Activated CD8-positive, alpha-beta memory T cell treated with anti-CD3 and anti-CD28 coated beads for 24 hours (primary cell): Measurements from ENCODE around the gene TAS2R43.
"Not testable (repeated sequence)": the region's sequence is repeated elsewhere in the genome, so short reads cannot be mapped to it uniquely, and the experiment has no call there.

Experiments
- DNase-seq: peaks from one replicate; pipeline ENCODE4 v3.0.0-alpha.2; 2020

TAS2R43 gene, protein sequence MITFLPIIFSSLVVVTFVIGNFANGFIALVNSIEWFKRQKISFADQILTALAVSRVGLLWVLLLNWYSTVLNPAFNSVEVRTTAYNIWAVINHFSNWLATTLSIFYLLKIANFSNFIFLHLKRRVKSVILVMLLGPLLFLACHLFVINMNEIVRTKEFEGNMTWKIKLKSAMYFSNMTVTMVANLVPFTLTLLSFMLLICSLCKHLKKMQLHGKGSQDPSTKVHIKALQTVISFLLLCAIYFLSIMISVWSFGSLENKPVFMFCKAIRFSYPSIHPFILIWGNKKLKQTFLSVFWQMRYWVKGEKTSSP

DNA sequence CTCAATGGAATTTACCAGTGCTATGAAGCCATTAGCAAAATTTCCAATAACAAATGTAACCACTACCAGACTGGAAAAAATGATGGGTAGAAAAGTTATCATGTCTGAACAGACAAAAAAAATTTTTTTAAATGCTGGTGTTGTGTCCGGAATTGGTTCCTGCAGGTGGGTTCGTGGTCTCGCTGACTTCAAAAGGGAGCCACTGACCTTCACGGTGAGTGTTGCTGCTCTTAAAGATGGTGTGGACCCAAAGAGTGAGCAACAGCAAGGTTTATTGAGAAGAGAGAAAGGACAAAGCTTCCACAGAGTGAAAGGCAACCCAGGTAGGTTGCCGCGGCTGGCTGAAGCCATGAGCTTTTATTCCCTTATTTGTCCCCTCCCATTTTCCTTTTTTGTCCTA, at the start of gene TAS2R43:
TAS2R43 (minus strand) TSS at position 186 of the 400 bp plus-strand sequence; CDS start at position 102, 84 bp downstream.
- no peak for DNase-seq

DNA sequence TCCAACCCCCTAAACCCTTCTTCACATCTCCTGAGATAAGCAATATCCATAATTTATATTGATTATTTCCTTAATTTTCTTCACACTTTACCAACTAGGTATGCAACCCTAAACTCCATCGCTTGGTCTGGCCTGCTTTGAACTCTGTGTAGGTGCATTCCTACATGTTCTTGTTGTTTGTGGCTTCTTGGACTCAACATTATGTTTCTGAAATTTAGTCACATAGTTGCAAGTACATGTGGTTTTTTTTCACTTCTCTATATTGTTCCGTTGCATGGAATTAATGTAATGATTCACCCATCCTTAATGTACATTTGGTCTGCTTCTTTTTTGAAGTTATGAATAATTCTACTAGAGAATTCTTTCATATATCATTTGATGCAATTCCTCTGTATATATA, 44.0 kb upstream of the TAS2R43 start:
- DNase-seq = no peak

DNA sequence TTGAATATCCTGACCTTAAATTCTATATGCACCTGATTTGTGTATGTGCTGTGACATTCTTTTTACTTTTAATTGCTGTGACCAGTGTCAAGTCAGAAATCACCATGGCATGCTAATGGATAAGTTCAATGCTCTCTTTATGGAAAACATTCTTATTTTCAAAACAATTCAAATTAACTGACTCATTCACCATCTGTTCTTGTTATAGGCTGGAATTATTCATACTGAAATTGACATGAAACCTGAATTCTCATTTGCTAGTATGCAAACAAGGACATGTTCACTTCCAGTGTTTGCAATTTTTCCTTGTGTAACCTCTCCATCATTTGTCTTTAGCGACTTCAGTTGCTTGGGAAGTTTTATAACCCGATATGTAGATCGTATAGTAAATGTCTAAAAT, 42.2 kb upstream of the TAS2R43 start, which contains the start of gene TAS2R30:
TAS2R30 (minus strand) TSS at position 340 of the 400 bp plus-strand sequence. CDS start 400 bp downstream, outside the sequence.
- no peak for DNase-seq

DNA sequence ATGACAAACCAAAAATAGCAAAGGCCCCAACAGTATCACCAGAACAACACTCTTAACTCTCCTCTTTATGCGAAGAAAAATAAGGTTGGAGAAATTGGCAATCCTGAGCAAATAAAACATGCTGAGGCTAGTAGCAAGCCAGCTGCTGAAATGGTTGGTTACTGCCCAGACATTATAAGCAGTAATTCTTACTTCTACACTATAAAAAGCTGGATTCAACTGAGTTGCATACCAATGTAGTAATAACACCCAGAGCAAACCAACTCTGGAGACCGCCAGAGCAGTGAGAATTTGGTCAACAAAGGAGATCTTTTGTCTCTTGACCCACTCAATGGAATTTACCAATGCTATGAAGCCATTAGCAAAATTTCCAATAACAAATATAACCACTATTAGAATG, 41.7 kb upstream of the TAS2R43 start:
- DNase-seq = no peak

- DNase-seq = no peak
Measured at GRCh38 chr12:11133162-11133561, 41.0 kb upstream of the TAS2R43 start.

GRCh38 chr12:11130999-11131398, 38.9 kb upstream of the TAS2R43 start:
- DNase-seq = no peak

DNA sequence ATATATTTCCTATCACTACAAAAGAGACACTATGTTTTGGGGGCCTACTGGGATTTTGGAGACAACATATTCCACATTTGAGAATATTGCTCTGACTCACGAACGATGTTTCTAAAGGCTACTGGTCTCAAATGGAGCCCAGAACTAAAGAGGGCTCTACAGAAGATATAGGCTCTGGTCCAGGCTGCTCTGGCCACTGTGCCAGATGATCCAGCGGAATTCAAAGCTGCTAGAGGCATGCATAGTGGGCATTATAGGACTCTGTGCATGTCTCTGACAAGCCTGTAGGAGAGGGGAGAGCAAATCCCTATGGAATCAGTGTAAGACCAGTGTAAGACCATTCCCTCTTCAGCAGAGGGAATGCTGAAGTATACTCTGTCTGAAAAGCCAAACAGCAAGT, 38.3 kb upstream of the TAS2R43 start:
- no peak for DNase-seq

DNA sequence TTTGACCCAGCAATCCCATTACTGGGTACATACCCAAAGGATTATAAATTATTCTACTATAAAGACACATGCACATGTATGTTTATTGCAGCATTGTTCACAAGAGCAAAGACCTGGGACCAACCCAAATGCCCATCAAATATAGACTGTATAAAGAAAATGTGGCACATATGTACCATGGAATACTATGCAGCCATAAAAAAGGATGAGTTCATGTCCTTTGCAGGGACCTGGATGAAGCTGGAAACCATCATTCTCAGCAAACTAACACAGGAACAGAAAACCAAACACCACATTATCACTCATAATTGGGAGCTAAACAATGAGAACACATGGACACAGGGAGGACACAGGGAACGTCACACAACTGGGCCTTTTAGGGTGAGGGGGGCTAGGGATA, 22.0 kb upstream of the TAS2R43 start:
- DNase-seq = not testable (repeated sequence)

DNA sequence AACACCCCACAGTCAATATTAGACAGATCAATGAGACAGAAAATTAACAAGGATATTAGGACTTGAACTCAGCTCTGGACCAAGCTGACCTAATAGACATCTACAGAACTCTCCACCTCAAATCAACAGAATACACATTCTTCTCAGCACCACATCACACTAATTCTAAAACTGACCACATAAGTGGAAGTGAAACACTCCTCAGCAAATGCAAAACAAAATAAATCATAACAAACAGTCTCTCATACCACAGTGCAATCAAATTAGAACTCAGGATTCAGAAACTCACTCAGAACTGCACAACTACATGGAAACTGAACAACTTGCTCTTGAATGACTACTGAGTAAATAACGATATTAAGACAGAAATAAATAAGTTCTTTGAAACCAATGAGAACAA, 19.1 kb upstream of the TAS2R43 start:
- not testable (repeated sequence) for DNase-seq

DNA sequence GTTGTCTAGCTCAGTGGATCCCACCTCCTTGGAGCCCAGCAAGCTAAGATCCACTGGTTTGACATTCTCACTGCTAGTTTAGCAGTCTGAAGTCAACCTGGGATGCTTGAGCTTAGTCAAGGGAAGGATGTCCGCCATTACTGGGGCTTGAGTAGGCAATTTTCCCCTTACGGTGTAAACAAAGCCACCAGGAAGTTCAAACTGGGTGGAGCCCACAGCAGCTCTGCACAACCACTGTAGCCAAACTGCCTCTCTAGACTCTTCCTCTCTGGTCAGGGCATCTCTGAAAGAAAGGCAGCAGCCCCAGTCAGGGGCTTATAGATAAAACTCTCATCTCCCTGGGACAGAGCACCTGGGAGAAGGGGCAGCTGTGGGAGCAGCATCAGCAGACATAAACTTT, 16.7 kb upstream of the TAS2R43 start:
- no peak for DNase-seq

GRCh38 chr12:11107719-11108118, 15.6 kb upstream of the TAS2R43 start:
- no peak for DNase-seq

DNA sequence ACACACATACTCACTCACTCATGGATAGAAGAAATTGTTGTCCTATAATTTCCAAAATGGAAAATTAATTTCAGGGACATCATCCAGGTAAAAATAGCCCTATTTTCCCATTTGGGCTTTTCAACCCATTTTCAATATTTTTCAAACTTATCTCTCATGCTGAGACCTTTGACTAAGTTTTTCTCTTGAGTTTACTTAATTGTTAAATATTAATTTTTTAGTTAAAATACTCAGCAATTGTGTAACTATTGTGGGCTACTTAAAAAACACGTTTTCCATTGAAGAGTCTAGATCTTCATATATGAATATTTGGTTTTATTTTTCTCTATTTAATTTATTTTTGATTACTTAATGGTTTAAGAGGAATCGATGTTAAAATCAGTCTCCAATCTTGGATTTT, 14.2 kb upstream of the TAS2R43 start:
- no peak for DNase-seq

GRCh38 chr12:11105546-11105945, 13.4 kb upstream of the TAS2R43 start:
- no peak for DNase-seq

GRCh38 chr12:11094910-11095309, 2.8 kb upstream of the TAS2R43 start:
- not testable (repeated sequence) for DNase-seq

DNA sequence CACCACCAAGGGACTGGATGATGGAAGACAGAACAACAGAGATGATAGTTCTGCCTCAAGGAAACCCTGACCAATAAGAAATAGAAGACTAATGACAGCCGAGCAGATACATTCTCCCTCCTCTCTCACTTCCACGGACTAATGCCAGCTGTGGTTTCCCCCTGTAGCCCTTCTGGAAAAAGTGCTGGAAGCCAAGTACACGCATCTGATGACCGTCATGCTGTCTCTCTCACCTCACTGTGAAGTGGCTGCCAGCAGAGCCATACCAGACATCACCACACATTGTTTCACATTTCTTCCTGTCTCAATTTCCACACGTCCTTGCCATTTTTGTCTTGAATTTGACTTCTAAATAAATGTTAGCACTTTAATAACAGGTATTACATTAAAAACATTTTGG, 2.9 kb downstream of the TAS2R43 start:
- DNase-seq = no peak

- no peak for DNase-seq
Measured at GRCh38 chr12:11085419-11085818, 6.7 kb downstream of the TAS2R43 start.

DNA sequence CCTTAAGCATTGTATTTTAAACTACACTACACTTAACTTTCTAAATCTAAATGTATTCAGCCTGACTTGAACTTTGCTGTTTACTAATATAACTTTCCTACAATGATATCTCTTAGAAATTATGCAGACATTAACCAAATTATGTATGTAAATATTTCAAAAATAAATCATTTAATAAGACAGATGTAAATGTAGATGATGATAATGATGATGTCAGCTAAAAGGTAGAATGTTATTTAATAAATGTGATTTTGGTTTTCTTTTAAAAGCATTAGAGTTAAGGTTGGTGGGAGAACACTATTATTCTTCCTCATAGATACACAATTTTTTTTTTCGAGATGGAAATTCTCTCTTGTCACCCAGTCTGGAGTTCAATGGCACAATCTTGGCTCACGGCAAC, 10.1 kb downstream of the TAS2R43 start:
- DNase-seq = no peak

DNA sequence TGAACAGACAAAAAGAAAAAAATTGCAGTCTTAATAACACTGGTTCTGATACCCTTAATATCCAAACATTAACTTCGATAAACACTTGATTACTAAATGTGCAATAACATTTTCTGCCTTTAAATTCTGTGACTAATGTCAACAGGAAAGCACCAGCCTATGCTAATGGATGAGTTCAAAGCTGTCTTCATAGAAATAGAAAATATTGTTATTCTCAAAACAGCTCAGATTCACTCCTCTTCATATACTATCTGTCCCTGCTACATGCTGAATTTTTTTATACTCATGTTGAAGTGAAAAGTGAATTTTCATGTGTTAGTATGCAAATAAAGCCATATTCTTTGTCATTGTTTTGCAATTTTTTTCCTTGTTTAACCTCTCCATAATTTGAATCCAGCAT, 13.9 kb downstream of the TAS2R43 start:
- no peak for DNase-seq

- no peak for DNase-seq
Measured at GRCh38 chr12:11075642-11076041, 16.5 kb downstream of the TAS2R43 start.

- DNase-seq = no peak
Measured at GRCh38 chr12:11071414-11071813, 20.7 kb downstream of the TAS2R43 start.

GRCh38 chr12:11070999-11071398, 21.1 kb downstream of the TAS2R43 start:
- no peak for DNase-seq

DNA sequence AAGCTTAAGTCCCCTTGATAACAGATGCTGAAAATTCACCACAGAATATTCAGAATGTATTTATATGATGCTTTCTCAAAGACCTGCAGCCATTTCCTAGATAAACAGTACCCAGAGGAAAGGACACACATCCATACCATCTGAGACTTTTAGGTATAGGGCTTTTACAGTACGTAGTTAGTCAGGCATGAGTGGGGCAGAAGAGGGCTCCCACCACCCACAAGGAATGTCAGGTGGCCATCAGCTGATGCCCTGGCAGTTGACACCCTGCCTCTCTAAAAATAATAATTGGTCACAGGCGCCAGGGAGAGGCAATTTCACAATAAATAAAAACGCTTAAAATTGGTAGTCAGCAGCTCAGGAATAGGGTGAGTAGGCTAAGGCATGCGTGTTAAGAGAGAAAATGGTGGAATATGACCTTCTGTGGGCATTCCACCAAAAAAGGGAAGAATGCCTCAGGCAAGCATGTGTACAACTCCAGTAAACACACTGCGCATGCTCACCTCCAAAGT, 22.2 kb downstream of the TAS2R43 start:
- no peak for DNase-seq

DNA sequence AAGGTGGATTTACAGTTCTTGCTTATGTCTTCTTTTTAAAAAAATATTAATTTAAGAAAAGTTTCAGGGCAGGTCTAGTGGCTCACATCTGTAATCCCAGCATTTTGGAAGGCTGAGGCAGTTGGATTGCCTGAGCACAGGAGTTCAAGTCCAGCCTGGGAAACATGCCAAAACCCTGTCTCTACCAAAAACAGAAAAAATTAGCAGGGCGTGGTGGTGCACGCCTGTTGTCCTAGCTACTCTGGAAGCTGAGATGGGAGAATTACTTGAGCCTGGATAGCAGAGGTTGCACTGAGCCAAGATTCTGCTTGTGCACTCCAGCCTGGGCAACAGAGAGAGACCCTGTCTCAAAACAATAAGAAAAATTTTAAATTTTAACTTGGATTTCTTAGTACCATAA, 24.6 kb downstream of the TAS2R43 start:
- DNase-seq = no peak

DNA sequence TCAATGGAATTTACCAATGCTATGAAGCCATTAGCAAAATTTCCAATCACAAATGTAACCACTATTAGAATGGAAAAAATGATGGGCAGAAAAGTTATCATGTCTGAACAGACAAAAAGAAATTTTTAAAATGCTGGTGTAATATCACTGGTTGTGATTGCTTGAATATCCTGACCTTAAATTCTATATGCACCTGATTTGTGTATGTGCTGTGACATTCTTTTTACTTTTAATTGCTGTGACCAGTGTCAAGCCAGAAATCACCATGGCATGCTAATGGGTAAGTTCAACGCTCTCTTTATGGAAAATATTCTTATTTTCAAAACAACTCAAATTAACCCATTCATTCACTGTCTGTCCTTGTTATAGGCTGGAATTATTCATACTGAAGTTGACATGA, 29.9 kb downstream of the TAS2R43 start, which contains the start of gene TAS2R46:
TAS2R46 (minus strand) TSS at position 101 of the 400 bp plus-strand sequence; CDS start at position 101, 0 bp downstream.
- not testable (repeated sequence) for DNase-seq

DNA sequence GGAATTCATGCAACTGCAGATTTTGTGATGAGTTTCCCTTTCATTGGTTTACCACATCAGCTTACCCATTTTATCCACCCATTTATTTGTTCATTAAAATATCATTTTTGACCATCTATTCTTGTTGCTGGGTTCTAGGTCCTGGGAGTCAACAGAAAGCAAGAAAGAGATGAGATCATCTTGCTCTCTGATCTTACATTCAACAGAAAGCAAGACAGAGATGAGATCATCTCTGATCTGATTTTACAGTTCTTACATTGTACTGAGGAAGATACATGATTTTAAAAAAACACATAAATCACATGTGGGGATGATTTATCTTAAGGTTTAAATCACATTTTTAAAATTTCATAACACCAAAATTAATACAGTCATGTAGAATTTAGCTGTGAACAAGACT, 32.3 kb downstream of the TAS2R43 start:
- DNase-seq = no peak
